GM12878 (cell line): Measurements from ENCODE around the gene KLF7. TPM values are rescaled to one million over a fixed set of nuclear protein-coding genes. Genes with fewer than 3 reads are reported as not detected.

Source experiments
- ATAC-seq: fragments of 200-7000 bp; cut with Tn5 transposase; 3 replicates; pipeline ENCODE4 v1.9.1; 2020; ENCODE audit warnings: mild to moderate bottlenecking, moderate library complexity
- BruUV-seq: library from RNA; stranded (reverse); fragments of 400-500 nt; replicated peaks from 2 replicates; lab custom pipeline; 2021; lab: Mats Ljungman, UMichigan
- CTCF ChIA-PET: fragments of 300-600 bp; sonication (Branson Sonifier 250); formaldehyde crosslinking; extraction: SDS; loops from one replicate; lab custom pipeline; 2021; ENCODE audit warnings: inconsistent platforms; lab: Yijun Ruan, JAX
- POLR2A ChIA-PET: fragments of 350-600 bp; formaldehyde crosslinking; extraction: SDS; loops from one replicate; lab custom pipeline; 2021; ENCODE audit warnings: inconsistent platforms; lab: Charles Lee
- RAD21 ChIA-PET: fragments of 300-600 bp; sonication (Branson Sonifier 250); formaldehyde crosslinking; loops from one replicate; lab custom pipeline; 2023; ENCODE audit warnings: antibody characterized with exemption; ENCODE audit not compliant: unreplicated experiment; lab: Charles Lee
- SMC1A ChIA-PET: fragments of 300-600 bp; sonication (Branson Sonifier 250); formaldehyde crosslinking; loops from one replicate; lab custom pipeline; 2023; ENCODE audit not compliant: unreplicated experiment, uncharacterized antibody; lab: Charles Lee
- DNase-seq: peaks from one replicate; pipeline ENCODE4 v3.0.0-alpha.2; 2011; ENCODE audit warnings: low read depth, low spot score
- FAIRE-seq: peaks from 3 replicates; lab custom pipeline; 2011; peaks lifted over from hg19 to GRCh38; lab: Jason Lieb, UNC
- H2AFZ ChIP-seq: 2 replicates; pipeline ENCODE4 v1.6.0; 2011; ENCODE audit warnings: low read depth, low read length, control low read depth; ENCODE audit not compliant: control insufficient read depth
- H3K27ac ChIP-seq: 2 replicates; pipeline ENCODE4 v1.5.1; 2011; ENCODE audit warnings: control low read depth; ENCODE audit not compliant: control insufficient read depth, insufficient read depth
- H3K27me3 ChIP-seq, 2 experiments: replicated peaks in 1 of 2; 2 replicates each; pipeline versions ENCODE4 v1.6.0 to v1.6.1; 2011; ENCODE audit warnings: low read length in 1 of 2; ENCODE audit not compliant: control insufficient read depth in 2 of 2, insufficient read depth in 2 of 2
- H3K36me3 ChIP-seq, 2 experiments: 2 replicates each; pipeline ENCODE4 v1.5.1; 2011; ENCODE audit warnings: low read length in 1 of 2; ENCODE audit not compliant: control insufficient read depth in 2 of 2, insufficient read depth in 2 of 2
- H3K4me1 ChIP-seq: 2 replicates; pipeline ENCODE4 v1.6.1; 2011; ENCODE audit warnings: mild to moderate bottlenecking, low read length, moderate library complexity, mixed read lengths; ENCODE audit not compliant: control insufficient read depth, insufficient read depth
- H3K4me2 ChIP-seq: 2 replicates; pipeline ENCODE4 v1.6.0; 2011; ENCODE audit warnings: control low read depth; ENCODE audit not compliant: control insufficient read depth, insufficient read depth
- H3K4me3 ChIP-seq: fragments of 200-600 bp; sonication (generic); 2 replicates; pipeline ENCODE4 v1.5.1; 2016
- H3K79me2 ChIP-seq: 2 replicates; pipeline ENCODE4 v1.6.0; 2011; ENCODE audit warnings: low read length; ENCODE audit not compliant: control insufficient read depth, insufficient read depth
- H3K9ac ChIP-seq: 2 replicates; pipeline ENCODE4 v1.8.0; 2011; ENCODE audit warnings: low read length, control low read depth, mixed read lengths; ENCODE audit not compliant: control insufficient read depth, insufficient read depth
- H3K9me3 ChIP-seq: replicated peaks from 3 replicates; pipeline ENCODE4 v1.5.1; 2011; ENCODE audit warnings: mild to moderate bottlenecking, low read length; ENCODE audit not compliant: control insufficient read depth, insufficient read depth
- H4K20me1 ChIP-seq: 2 replicates; pipeline ENCODE4 v1.6.0; 2011; ENCODE audit not compliant: control insufficient read depth, insufficient read depth
- BHLHE40 ChIP-seq, 2 experiments: fragments of 450-650 bp in 1 of 2; IDR thresholded peaks; 2 replicates each; pipeline ENCODE4 v1.6.1; 2011 to 2017; ENCODE audit warnings: low read depth in 2 of 2, borderline replicate concordance in 1 of 2, improper control_type of control experiment in 1 of 2, low read length in 1 of 2, mild to moderate bottlenecking in 1 of 2
- CREB1 ChIP-seq: IDR thresholded peaks from 2 replicates; pipeline ENCODE4 v1.6.1; 2012; ENCODE audit warnings: low read depth, mild to moderate bottlenecking, inconsistent platforms
- CTCF ChIP-seq, 3 experiments: IDR thresholded peaks in 2 of 3; conservative IDR thresholded peaks in 1 of 3; 2 replicates each; pipeline ENCODE4 v1.5.1; 2011; ENCODE audit warnings: low read depth in 3 of 3, low read length in 3 of 3, mild to moderate bottlenecking in 3 of 3, control low read depth in 2 of 3, moderate library complexity in 2 of 3, inconsistent platforms in 1 of 3, mixed read lengths in 1 of 3; ENCODE audit not compliant: control insufficient read depth in 2 of 3, insufficient read depth in 1 of 3; ENCODE audit errors: extremely low read depth in 1 of 3
- FOXM1 ChIP-seq: IDR thresholded peaks from 2 replicates; pipeline ENCODE4 v1.6.1; 2012; ENCODE audit warnings: low read depth, mild to moderate bottlenecking, inconsistent platforms, low read length, moderate library complexity
- JUND ChIP-seq: IDR thresholded peaks from 2 replicates; pipeline ENCODE4 v1.6.1; 2012; ENCODE audit warnings: low read depth, mild to moderate bottlenecking, low read length, improper control_type of control experiment, moderate library complexity
- KLF5 ChIP-seq: fragments of 450-650 bp; IDR thresholded peaks from 2 replicates; pipeline ENCODE4 v1.6.1; 2014; ENCODE audit warnings: mild to moderate bottlenecking; ENCODE audit not compliant: partially characterized antibody
- NFXL1 ChIP-seq: fragments of 450-650 bp; IDR thresholded peaks from 2 replicates; pipeline ENCODE4 v1.6.1; 2017; ENCODE audit warnings: antibody characterized with exemption, mild to moderate bottlenecking, borderline replicate concordance
- NKRF ChIP-seq: fragments of 450-650 bp; conservative IDR thresholded peaks from 2 replicates; pipeline ENCODE4 v1.6.1; 2017; ENCODE audit warnings: mild to moderate bottlenecking, moderate library complexity
- NR2C2 ChIP-seq: IDR thresholded peaks from 2 replicates; pipeline ENCODE4 v1.6.1; 2011; ENCODE audit warnings: borderline replicate concordance, low read depth; ENCODE audit not compliant: control insufficient read depth, insufficient read length
- POLR2A ChIP-seq: IDR thresholded peaks from 2 replicates; pipeline ENCODE4 v1.6.1; 2011; ENCODE audit warnings: low read depth, mild to moderate bottlenecking, low read length
- RBBP5 ChIP-seq: fragments of 200-600 bp; sonication (generic); conservative IDR thresholded peaks from 2 replicates; pipeline ENCODE4 v1.6.1; 2016
- SIN3A ChIP-seq: IDR thresholded peaks from 2 replicates; pipeline ENCODE4 v1.6.1; 2012; ENCODE audit warnings: low read depth, low read length, improper control_type of control experiment
- SREBF2 ChIP-seq: IDR thresholded peaks from 2 replicates; pipeline ENCODE4 v1.6.1; 2012; ENCODE audit warnings: mild to moderate bottlenecking, low read length
- ZNF207 ChIP-seq: fragments of 450-650 bp; IDR thresholded peaks from 2 replicates; pipeline ENCODE4 v1.6.1; 2014; ENCODE audit warnings: antibody characterized with exemption, mild to moderate bottlenecking, borderline replicate concordance
- ZNF217 ChIP-seq: fragments of 450-650 bp; IDR thresholded peaks from 2 replicates; pipeline ENCODE4 v1.6.1; 2017; ENCODE audit warnings: antibody characterized with exemption, mild to moderate bottlenecking
- ZNF687 ChIP-seq: fragments of 450-650 bp; IDR thresholded peaks from 2 replicates; pipeline ENCODE4 v1.6.1; 2017; ENCODE audit warnings: mild to moderate bottlenecking, moderate library complexity
- ZZZ3 ChIP-seq: IDR thresholded peaks from 2 replicates; pipeline ENCODE4 v1.6.1; 2011; ENCODE audit warnings: low read depth; ENCODE audit not compliant: control insufficient read depth, insufficient read length
- in situ Hi-C: fragments of 300-500 bp; cut with MboI; formaldehyde crosslinking; loops from 9 replicates; pipeline ENCODE4 v1.14.3; 2018; ENCODE audit warnings: mixed read lengths
- intact Hi-C: fragments of 100-400 bp; cut with micrococcal nuclease; formaldehyde crosslinking; loops from one replicate; pipeline ENCODE4 v1.14.2; 2022; ENCODE audit not compliant: unreplicated experiment
- polyA plus RNA-seq, 11 experiments: library from polyadenylated mRNA; depleted of rRNA in 4 of 11; unstranded in 6 of 11; stranded (reverse) in 5 of 11; fragments of >200 nt; fragmentation: Nextera tagmentation in 4 of 11; fragmentation: Illumina TruSeq in 1 of 11; extraction: Ambion mirVana in 4 of 11; extraction: Trizol in 1 of 11; gene quantifications; 1 replicate in 1 of 11; 2 replicates in 10 of 11; pipeline versions ENCODE4 v1.2.1 to v1.2.3, GENCODE V29; 2011 to 2016; ENCODE audit warnings: inconsistent platforms in 2 of 11, missing spikeins in 2 of 11, low read depth in 1 of 11
- total RNA-seq, 4 experiments: library from RNA; depleted of rRNA in 3 of 4; stranded (reverse); fragments of >200 nt in 3 of 4; fragmentation: Illumina TruSeq in 1 of 4; extraction: Trizol in 1 of 4; gene quantifications; 2 replicates each; pipeline versions ENCODE4 v1.2.1 to v1.2.3, GENCODE V29; 2013 to 2021

The KLF7 gene
- total and polyA plus RNA-seq, 10 of the 15 experiments (the other 5 are each of a cell fraction or from before 2014, with no cell fraction given), result 2.4 to 24.8 (median 8.5) TPM

- H2AFZ ChIP-seq, result no peak overlapping the region
- ChIA-PET CTCF (interaction anchor here (0.7 to 2.4 kb wide), 14 partner anchors 9 to 827 kb away, joined by 3 to 19 read pairs (median 3); partner anchors contain the start of gene CREB1), POLR2A (interaction anchor here (1.0 kb wide), 1 partner anchor 91 kb away, joined by 3 read pairs; no protein-coding TSS in a partner anchor), RAD21 (interaction anchor here (0.9 to 2.4 kb wide), 13 partner anchors 9 to 259 kb away, joined by 3 to 15 read pairs (median 3); partner anchors contain the start of gene KLF7), SMC1A (interaction anchor here (0.8 to 2.7 kb wide), 15 partner anchors 8 to 257 kb away, joined by 3 to 11 read pairs (median 4); partner anchors contain the start of gene KLF7)
- H3K4me3 ChIP-seq, result no peak overlapping the region
- H3K4me2 ChIP-seq, result no peak overlapping the region
- FAIRE-seq (no peak), DNase-seq (no peak), ATAC-seq (peak; percentile 12; the same call in 1 of the 3 replicates)
- H3K9ac ChIP-seq, result no peak overlapping the region
- peaks cover 23% of the 10 kb centered on the region for H3K4me1 ChIP-seq
- no peaks in the 10 kb centered on the region for H3K27me3 ChIP-seq
- no peaks in the 10 kb centered on the region for H4K20me1 ChIP-seq
- no peaks in the 10 kb centered on the region for H3K36me3 ChIP-seq
- in situ Hi-C loops, result no loop called here
- intact Hi-C loops, result loop anchor here (10.0 kb wide), 1 partner anchor 269 kb away; no protein-coding TSS in a partner anchor
- BruUV-seq, result no TSS peak
- H3K27ac ChIP-seq, result no peak overlapping the region
- no peaks in the 10 kb centered on the region for H3K79me2 ChIP-seq
- no peaks in the 10 kb centered on the region for H3K9me3 ChIP-seq
- TF ChIP-seq JUND (no peak), BHLHE40 (IDR thresholded peaks at IDR 0.05; ENCODE audit: borderline replicate concordance in 1 of 2, low read depth in 2 of 2, low read length in 1 of 2) (no peak), FOXM1 (no peak), KLF5 (no peak), ZZZ3 (no peak), NR2C2 (no peak), SREBF2 (no peak), ZNF217 (no peak), ZNF207 (no peak), POLR2A (no peak), RBBP5 (no peak), CTCF (IDR thresholded peaks at IDR 0.05 in 2 of 3, conservative IDR thresholded peaks at IDR 0.05 in 1 of 3; ENCODE audit: control insufficient read depth in 2 of 3, extremely low read depth in 1 of 3, insufficient read depth in 1 of 3, low read depth in 3 of 3, low read length in 3 of 3) (no peak), NFXL1 (no peak), ZNF687 (no peak), SIN3A (no peak), NKRF (no peak), CREB1 (no peak)
Measured at GRCh38 chr2:207073412-207073800, 92.3 kb downstream of the KLF7 start.
